K562 (cell line): Measurements from ENCODE around the gene YBX1. TPM values are rescaled to one million over a fixed set of nuclear protein-coding genes. Genes with fewer than 3 reads are reported as not detected.

Experiments used
- ADNP ChIP-seq: fragments of 200-800 bp; sonication (Bioruptor generic); IDR thresholded peaks from 2 replicates; pipeline ENCODE4 v1.6.1; 2016; ENCODE audit warnings: missing genetic modification characterization, missing compliant biosample characterization
- CCAR2 ChIP-seq: fragments of 200-400 bp; formaldehyde crosslinking; IDR thresholded peaks from 2 replicates; pipeline ENCODE4 v1.6.1; 2017; ENCODE audit warnings: mild to moderate bottlenecking, low read depth, low read length
- CHCHD3 ChIP-seq: fragments of 250-450 bp; sonication (Bioruptor Pico); IDR thresholded peaks from 2 replicates; pipeline ENCODE4 v2.1.2; 2022; ENCODE audit warnings: mild to moderate bottlenecking
- CTCFL ChIP-seq: IDR thresholded peaks from 2 replicates; pipeline ENCODE4 v1.6.1; 2011; ENCODE audit warnings: borderline replicate concordance, low read depth, mild to moderate bottlenecking, moderate library complexity, low read length; ENCODE audit not compliant: insufficient read depth, poor library complexity, severe bottlenecking
- ESRRA ChIP-seq: fragments of 450-650 bp; IDR thresholded peaks from 2 replicates; pipeline ENCODE4 v1.6.1; 2014; ENCODE audit warnings: low read depth, mild to moderate bottlenecking, moderate library complexity, borderline replicate concordance
- EZH2 ChIP-seq: IDR thresholded peaks from 2 replicates; pipeline ENCODE4 v1.6.1; 2012; ENCODE audit warnings: low read depth, mild to moderate bottlenecking, inconsistent platforms, low read length, borderline replicate concordance
- FOXA1 ChIP-seq: fragments of 450-650 bp; IDR thresholded peaks from 2 replicates; pipeline ENCODE4 v1.6.1; 2016; ENCODE audit warnings: mild to moderate bottlenecking, borderline replicate concordance
- FOXK1 ChIP-seq: sonication (generic); formaldehyde crosslinking; IDR thresholded peaks from 2 replicates; pipeline ENCODE4 v1.8.0; 2022; ENCODE audit warnings: missing genetic modification reagents, mild to moderate bottlenecking, borderline replicate concordance
- FOXP1 ChIP-seq: sonication (generic); formaldehyde crosslinking; IDR thresholded peaks from 2 replicates; pipeline ENCODE4 v1.8.0; 2022; ENCODE audit warnings: mild to moderate bottlenecking, missing genetic modification reagents
- GTF2E2 ChIP-seq: fragments of 200-800 bp; sonication (Bioruptor generic); IDR thresholded peaks from 2 replicates; pipeline ENCODE4 v1.6.1; 2016; ENCODE audit warnings: missing genetic modification characterization, missing compliant biosample characterization
- MED1 ChIP-seq: sonication (generic); formaldehyde crosslinking; IDR thresholded peaks from 2 replicates; pipeline ENCODE4 v1.8.1; 2023; ENCODE audit warnings: missing genetic modification reagents, borderline replicate concordance
- MXI1 ChIP-seq: IDR thresholded peaks from 2 replicates; pipeline ENCODE4 v1.6.1; 2011; ENCODE audit warnings: low read depth, mild to moderate bottlenecking, improper control_type of control experiment, low read length
- NR0B1 ChIP-seq: fragments of 450-650 bp; IDR thresholded peaks from one replicate; pipeline ENCODE4 v1.6.1; 2018; ENCODE audit warnings: mild to moderate bottlenecking, moderate library complexity; ENCODE audit not compliant: partially characterized antibody
- NR1H2 ChIP-seq: sonication (generic); formaldehyde crosslinking; IDR thresholded peaks from 2 replicates; pipeline ENCODE4 v1.4.0; 2020; ENCODE audit warnings: mild to moderate bottlenecking, missing genetic modification reagents
- RBM34 ChIP-seq: fragments of 200-400 bp; formaldehyde crosslinking; IDR thresholded peaks from 2 replicates; pipeline ENCODE4 v1.6.1; 2018; ENCODE audit warnings: low read length, borderline replicate concordance; ENCODE audit not compliant: insufficient read depth
- TEAD2 ChIP-seq: fragments of 450-650 bp; IDR thresholded peaks from 2 replicates; pipeline ENCODE4 v1.6.1; 2016; ENCODE audit warnings: missing genetic modification characterization, control low read depth, missing compliant biosample characterization
- YBX1 ChIP-seq: fragments of 450-650 bp; IDR thresholded peaks from 2 replicates; pipeline ENCODE4 v1.7.1; 2016; ENCODE audit warnings: mild to moderate bottlenecking
- ZFP36 ChIP-seq: fragments of 150-350 bp; IDR thresholded peaks from 2 replicates; pipeline ENCODE4 v1.6.1; 2018; ENCODE audit warnings: low read length, low read depth; ENCODE audit not compliant: partially characterized antibody
- ZKSCAN1 ChIP-seq: fragments of 150-350 bp; IDR thresholded peaks from 2 replicates; pipeline ENCODE4 v1.6.1; 2016; ENCODE audit warnings: low read depth, low read length
- ZNF589 ChIP-seq: fragments of 200-800 bp; sonication (Bioruptor generic); IDR thresholded peaks from 2 replicates; pipeline ENCODE4 v1.6.1; 2016; ENCODE audit warnings: low read depth, missing genetic modification characterization, missing compliant biosample characterization
- ZNF592 ChIP-seq: fragments of 450-650 bp; IDR thresholded peaks from 2 replicates; pipeline ENCODE4 v1.6.1; 2017; ENCODE audit warnings: antibody characterized with exemption, mild to moderate bottlenecking
- polyA plus RNA-seq, 8 experiments: library from polyadenylated mRNA; depleted of rRNA in 4 of 8; stranded (reverse) in 5 of 8; unstranded in 3 of 8; fragments of >200 nt; fragmentation: Nextera tagmentation in 2 of 8; fragmentation: Illumina TruSeq in 1 of 8; extraction: Ambion mirVana in 2 of 8; extraction: Trizol in 1 of 8; gene quantifications; 2 replicates each; pipeline versions ENCODE4 v1.2.1 to v1.2.3, GENCODE V29; 2011 to 2014; ENCODE audit warnings: inconsistent platforms in 1 of 8, missing spikeins in 1 of 8
- total RNA-seq, 7 experiments: library from RNA; depleted of rRNA in 6 of 7; stranded (reverse); fragments of >200 nt in 6 of 7; fragmentation: Illumina TruSeq in 2 of 7; extraction: Trizol in 2 of 7; gene quantifications; 2 replicates each; pipeline versions ENCODE4 v1.2.1 to v1.2.3, GENCODE V29; 2011 to 2021; ENCODE audit warnings: low replicate concordance in 1 of 7

Gene YBX1
- total and polyA plus RNA-seq, 9 of the 15 experiments (the other 6 are each of a cell fraction or from before 2014, with no cell fraction given): 363 to 1,955 (median 1,216) TPM

GRCh38 chr1:42681741-42682483 lies at the start of gene YBX1 (continued):
- TF ChIP-seq FOXA1 (no peak), NR1H2 (CRISPR knock-in tag) (0 out of 2 replicates have a peak, but pooled peaks have one; percentile 84), ZFP36 (no peak), ADNP (tag) (no peak), NR0B1 (no peak), ESRRA (peak; percentile 61; the same call in 1 of the 2 replicates), CHCHD3 (CRISPR knock-in tag) (peak; percentile 78; the same call in 1 of the 2 replicates), MXI1 (peak; percentile 78), RBM34 (no peak), ZKSCAN1 (no peak), ZNF589 (CRISPR knock-in tag) (no peak), CCAR2 (no peak), YBX1 (no peak), EZH2 (no peak), TEAD2 (tag) (no peak), GTF2E2 (peak; percentile 70; the same call in 1 of the 2 replicates), CTCFL (no peak), ZNF592 (no peak; the same call in 1 of the 2 replicates), FOXP1 (CRISPR knock-in tag) (peak; percentile 86), FOXK1 (CRISPR knock-in tag) (no peak; the same call in 1 of the 2 replicates), MED1 (CRISPR knock-in tag) (no peak)
